Keratinocyte (primary cell): ENCODE data around the gene SGIP1. TPM values are rescaled to one million over a fixed set of nuclear protein-coding genes. Genes with fewer than 3 reads are reported as not detected.

Experiments used
- DNase-seq: peaks from one replicate; pipeline ENCODE4 v3.0.0-alpha.2; 2011; ENCODE audit warnings: low read depth, missing footprints, low spot score
- FAIRE-seq: peaks from 2 replicates; lab custom pipeline; 2011; peaks lifted over from hg19 to GRCh38; lab: Jason Lieb, UNC
- H2AFZ ChIP-seq: 2 replicates; pipeline ENCODE4 v1.6.0; 2012; ENCODE audit warnings: low read length, control low read depth, inconsistent platforms; ENCODE audit not compliant: control insufficient read depth
- H3K27ac ChIP-seq: 2 replicates; pipeline ENCODE4 v1.5.1; 2011; ENCODE audit warnings: low read length; ENCODE audit not compliant: control insufficient read depth, insufficient read depth
- H3K27me3 ChIP-seq: 3 replicates; pipeline ENCODE4 v1.6.0; 2011; ENCODE audit warnings: low read length; ENCODE audit not compliant: control insufficient read depth, insufficient read depth; ENCODE audit errors: extremely low read depth
- H3K36me3 ChIP-seq, 2 experiments: 2 replicates in 1 of 2; 3 replicates in 1 of 2; pipeline ENCODE4 v1.5.1; 2011; ENCODE audit warnings: low read length in 2 of 2, mild to moderate bottlenecking in 1 of 2; ENCODE audit not compliant: control insufficient read depth in 2 of 2, insufficient read depth in 2 of 2; ENCODE audit errors: extremely low read depth in 1 of 2
- H3K4me1 ChIP-seq: 3 replicates; pipeline ENCODE4 v1.5.1; 2011; ENCODE audit warnings: low read length; ENCODE audit not compliant: control insufficient read depth, insufficient read depth; ENCODE audit errors: extremely low read depth
- H3K4me2 ChIP-seq: 3 replicates; pipeline ENCODE4 v1.6.0; 2011; ENCODE audit warnings: low read depth, low read length; ENCODE audit not compliant: control insufficient read depth, insufficient read depth; ENCODE audit errors: extremely low read depth
- H3K4me3 ChIP-seq, 3 experiments: fragments of 200-600 bp in 1 of 3; sonication (generic) in 1 of 3; 2 replicates in 2 of 3; 3 replicates in 1 of 3; pipeline ENCODE4 v1.5.1; 2011 to 2016; ENCODE audit warnings: low read length in 3 of 3, mild to moderate bottlenecking in 3 of 3, control low read depth in 2 of 3, inconsistent platforms in 1 of 3, low read depth in 1 of 3, mixed read lengths in 1 of 3, mixed run types in 1 of 3, moderate library complexity in 1 of 3; ENCODE audit not compliant: control insufficient read depth in 2 of 3, insufficient read depth in 2 of 3; ENCODE audit errors: extremely low read depth in 1 of 3
- H3K79me2 ChIP-seq: 2 replicates; pipeline ENCODE4 v1.6.0; 2012; ENCODE audit warnings: low read length; ENCODE audit not compliant: control insufficient read depth, insufficient read depth
- H3K9ac ChIP-seq: 3 replicates; pipeline ENCODE4 v1.6.0; 2011; ENCODE audit warnings: low read length; ENCODE audit not compliant: control insufficient read depth, insufficient read depth; ENCODE audit errors: extremely low read depth
- H3K9me1 ChIP-seq: 3 replicates; pipeline ENCODE4 v1.6.0; 2011; ENCODE audit warnings: low read length; ENCODE audit not compliant: control insufficient read depth, insufficient read depth; ENCODE audit errors: extremely low read depth
- H3K9me3 ChIP-seq: 2 replicates; pipeline ENCODE4 v1.5.1; 2012; ENCODE audit warnings: low read depth, low read length; ENCODE audit not compliant: control insufficient read depth
- H4K20me1 ChIP-seq: 3 replicates; pipeline ENCODE4 v1.6.0; 2011; ENCODE audit warnings: low read length; ENCODE audit not compliant: control insufficient read depth, insufficient read depth; ENCODE audit errors: extremely low read depth
- EZH2 ChIP-seq: IDR thresholded peaks from one replicate; pipeline ENCODE4 v1.6.1; 2012; ENCODE audit warnings: inconsistent platforms, mild to moderate bottlenecking, low read length, moderate library complexity
- dilution Hi-C: fragments of 300-500 bp; cut with MboI; formaldehyde crosslinking; loops from one replicate; pipeline ENCODE4 v1.7.0; 2020; ENCODE audit warnings: low sequenced_read_pairs; ENCODE audit not compliant: extremely low pct_ligation_motif_present
- polyA plus RNA-seq, 5 experiments: library from polyadenylated mRNA; depleted of rRNA in 3 of 5; stranded (reverse) in 3 of 5; stranded (forward) in 1 of 5; unstranded in 1 of 5; fragments of >200 nt; gene quantifications; 1 replicate in 1 of 5; 2 replicates in 3 of 5; 3 replicates in 1 of 5; pipeline versions ENCODE4 v1.2.1 to v1.2.3, GENCODE V29; 2011 to 2012; ENCODE audit warnings: missing spikeins in 2 of 5, low read depth in 1 of 5, low replicate concordance in 1 of 5
- TF ChIP-seq, protein P1 (sequence below), 3 experiments: IDR thresholded peaks in 1 of 3; conservative IDR thresholded peaks in 1 of 3; optimal IDR thresholded peaks in 1 of 3; 2 replicates in 2 of 3; 3 replicates in 1 of 3; pipeline versions ENCODE3 to v1.5.1; 2011; ENCODE audit warnings: low read length in 3 of 3, mild to moderate bottlenecking in 3 of 3, moderate library complexity in 2 of 3, control low read depth in 1 of 3, inconsistent platforms in 1 of 3; ENCODE audit not compliant: insufficient read depth in 2 of 3; ENCODE audit errors: extremely low read depth in 1 of 3

SGIP1 gene
- polyA plus RNA-seq, 1 donor (not counting 4 experiments of a cell fraction or from before 2014, with no cell fraction given) = 0.05 TPM

DNA sequence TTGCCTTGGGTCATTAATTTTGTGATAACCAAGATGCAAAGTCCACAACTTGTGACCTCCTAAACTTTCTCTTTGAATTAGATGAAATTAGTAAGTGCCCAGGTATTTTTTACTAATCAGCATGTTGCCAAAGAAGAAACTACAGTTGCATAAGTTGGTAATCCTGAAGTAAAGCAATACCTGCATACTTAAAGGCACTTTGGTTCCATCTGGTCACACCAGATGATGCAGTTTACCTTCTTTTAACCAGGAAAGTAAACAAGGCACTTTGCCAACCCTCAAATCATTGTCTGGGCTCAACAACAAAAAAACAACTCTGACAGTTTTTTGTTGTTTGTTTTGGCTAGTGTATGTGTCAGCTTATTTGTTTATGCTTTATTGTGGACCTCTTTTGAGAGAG, 162.8 kb downstream of the SGIP1 start:
- H3K9me3 ChIP-seq = no peaks in the 10 kb centered on the region
- no peaks in the 10 kb centered on the region for H3K36me3 ChIP-seq
- H3K4me1 ChIP-seq = no peaks in the 10 kb centered on the region
- H2AFZ ChIP-seq = no peak overlapping the region
- H4K20me1 ChIP-seq = no peaks in the 10 kb centered on the region
- no peak overlapping the region for H3K27ac ChIP-seq
- dilution Hi-C loops = no loop called here
- H3K9me1 ChIP-seq = no peaks in the 10 kb centered on the region
- H3K4me3 ChIP-seq = no peak overlapping the region
- H3K4me2 ChIP-seq = no peak overlapping the region
- H3K27me3 ChIP-seq = no peaks in the 10 kb centered on the region
- DNase-seq (no peak), FAIRE-seq (no peak)
- no peak overlapping the region for H3K9ac ChIP-seq
- TF ChIP-seq EZH2 = no peak
- TF ChIP-seq, protein P1, sequence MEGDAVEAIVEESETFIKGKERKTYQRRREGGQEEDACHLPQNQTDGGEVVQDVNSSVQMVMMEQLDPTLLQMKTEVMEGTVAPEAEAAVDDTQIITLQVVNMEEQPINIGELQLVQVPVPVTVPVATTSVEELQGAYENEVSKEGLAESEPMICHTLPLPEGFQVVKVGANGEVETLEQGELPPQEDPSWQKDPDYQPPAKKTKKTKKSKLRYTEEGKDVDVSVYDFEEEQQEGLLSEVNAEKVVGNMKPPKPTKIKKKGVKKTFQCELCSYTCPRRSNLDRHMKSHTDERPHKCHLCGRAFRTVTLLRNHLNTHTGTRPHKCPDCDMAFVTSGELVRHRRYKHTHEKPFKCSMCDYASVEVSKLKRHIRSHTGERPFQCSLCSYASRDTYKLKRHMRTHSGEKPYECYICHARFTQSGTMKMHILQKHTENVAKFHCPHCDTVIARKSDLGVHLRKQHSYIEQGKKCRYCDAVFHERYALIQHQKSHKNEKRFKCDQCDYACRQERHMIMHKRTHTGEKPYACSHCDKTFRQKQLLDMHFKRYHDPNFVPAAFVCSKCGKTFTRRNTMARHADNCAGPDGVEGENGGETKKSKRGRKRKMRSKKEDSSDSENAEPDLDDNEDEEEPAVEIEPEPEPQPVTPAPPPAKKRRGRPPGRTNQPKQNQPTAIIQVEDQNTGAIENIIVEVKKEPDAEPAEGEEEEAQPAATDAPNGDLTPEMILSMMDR (optimal IDR thresholded peaks at IDR 0.05 in 1 of 3, IDR thresholded peaks at IDR 0.05 in 1 of 3, conservative IDR thresholded peaks at IDR 0.05 in 1 of 3; ENCODE audit: extremely low read depth in 1 of 3, insufficient read depth in 2 of 3, low read length in 3 of 3) = no peak
- no peaks in the 10 kb centered on the region for H3K79me2 ChIP-seq

DNA sequence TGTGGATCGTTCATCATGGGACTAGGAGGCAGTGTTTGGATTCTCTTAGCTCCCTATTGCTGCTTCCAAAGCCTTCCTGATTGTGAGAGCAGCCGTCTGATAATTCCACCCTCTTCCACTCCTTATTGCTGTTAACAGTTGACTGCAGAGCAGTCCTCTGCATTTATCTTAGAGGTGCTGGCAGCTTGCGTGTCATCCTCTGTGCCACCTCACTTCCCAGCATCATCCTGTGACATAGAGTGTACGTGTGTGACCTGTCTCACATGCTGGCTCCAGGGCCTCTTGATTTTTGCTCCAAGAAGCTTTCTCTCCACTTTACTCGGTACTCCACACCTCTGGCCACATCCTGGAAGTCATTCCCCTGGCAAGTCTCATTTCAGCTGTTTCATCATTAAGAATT, 165.3 kb downstream of the SGIP1 start:
- Histone ChIP-seq H3K9me3 (no peaks in the 10 kb centered on the region), H3K4me3 (no peak overlapping the region), H3K9me1 (no peaks in the 10 kb centered on the region), H3K4me2 (no peak overlapping the region), H2AFZ (no peak overlapping the region), H3K27me3 (no peaks in the 10 kb centered on the region), H3K27ac (no peak overlapping the region), H4K20me1 (no peaks in the 10 kb centered on the region), H3K36me3 (no peaks in the 10 kb centered on the region), H3K9ac (no peak overlapping the region), H3K4me1 (no peaks in the 10 kb centered on the region), H3K79me2 (no peaks in the 10 kb centered on the region)
- DNase-seq (no peak), FAIRE-seq (no peak)
- TF ChIP-seq, protein P1 (optimal IDR thresholded peaks at IDR 0.05 in 1 of 3, IDR thresholded peaks at IDR 0.05 in 1 of 3, conservative IDR thresholded peaks at IDR 0.05 in 1 of 3; ENCODE audit: extremely low read depth in 1 of 3, insufficient read depth in 2 of 3, low read length in 3 of 3) = no peak
- TF ChIP-seq EZH2 = no peak
- dilution Hi-C loops = no loop called here
